Measurements from ENCODE around the gene REXO4. TPM values are rescaled to one million over a fixed set of nuclear protein-coding genes. Genes with fewer than 3 reads are reported as not detected.
A peak's percentile ranks its signal among the peaks of the same experiment; 100 is the strongest.

Gene REXO4
- total and polyA plus RNA-seq, 2 of the 13 experiments (the other 11 are each of a cell fraction or from before 2014, with no cell fraction given) = 18.5 to 30.4 TPM

- TF ChIP-seq ARNT2 (CRISPR knock-in tag; IDR thresholded peaks at IDR 0.05; ENCODE audit: low read depth) (no peak), CSRNP2 (CRISPR knock-in tag; conservative IDR thresholded peaks at IDR 0.05; ENCODE audit: low read depth) (no peak), MAFK (conservative IDR thresholded peaks at IDR 0.05 in 1 of 2, IDR thresholded peaks at IDR 0.05 in 1 of 2; ENCODE audit: low read length in 2 of 2) (no peak), ZNF639 (CRISPR knock-in tag; conservative IDR thresholded peaks at IDR 0.05) (no peak), ELF3 (CRISPR knock-in tag; IDR thresholded peaks at IDR 0.05) (no peak), ARHGAP35 (CRISPR knock-in tag; IDR thresholded peaks at IDR 0.05; ENCODE audit: borderline replicate concordance) (no peak), ZNF782 (CRISPR knock-in tag; IDR thresholded peaks at IDR 0.05; ENCODE audit: borderline replicate concordance) (no peak), HNRNPUL1 (IDR thresholded peaks at IDR 0.05; ENCODE audit: low read depth, low read length) (no peak), ISL2 (CRISPR knock-in tag; IDR thresholded peaks at IDR 0.05) (no peak), ZNF468 (CRISPR knock-in tag; IDR thresholded peaks at IDR 0.05) (no peak), CC2D1A (CRISPR knock-in tag; IDR thresholded peaks at IDR 0.05) (no peak), FOXK2 (IDR thresholded peaks at IDR 0.05) (no peak), MBD4 (IDR thresholded peaks at IDR 0.05; ENCODE audit: borderline replicate concordance, low read length) (no peak), GZF1 (CRISPR knock-in tag; IDR thresholded peaks at IDR 0.05) (no peak), HNRNPK (IDR thresholded peaks at IDR 0.05; ENCODE audit: low read depth, low read length, poor library complexity, severe bottlenecking) (no peak), SSRP1 (CRISPR knock-in tag; IDR thresholded peaks at IDR 0.05) (no peak), ZNF709 (CRISPR knock-in tag; IDR thresholded peaks at IDR 0.05) (no peak), SMYD3 (CRISPR knock-in tag; IDR thresholded peaks at IDR 0.05) (no peak), MAX (IDR thresholded peaks at IDR 0.05) (peak; percentile 45; the same call in 1 of the 2 replicates), HNF4G (IDR thresholded peaks at IDR 0.05; ENCODE audit: borderline replicate concordance, low read depth, low read length) (peak; percentile 86), HNF4G (CRISPR knock-in tag; IDR thresholded peaks at IDR 0.05; ENCODE audit: borderline replicate concordance, low read depth) (no peak), ZNF18 (CRISPR knock-in tag; IDR thresholded peaks at IDR 0.05; ENCODE audit: insufficient replicate concordance) (no peak), SP4 (CRISPR knock-in tag; IDR thresholded peaks at IDR 0.05) (no peak), ZBTB46 (CRISPR knock-in tag; IDR thresholded peaks at IDR 0.05; ENCODE audit: borderline replicate concordance) (no peak)
These were observed 42.6 kb downstream of the REXO4 start (continued) for GRCh38 chr9:133375116-133375723.
